HG02943 (cell line): ENCODE data around the gene POLQ.
"Not testable (repeated sequence)": the region's sequence is repeated elsewhere in the genome, so short reads cannot be mapped to it uniquely, and the experiment has no call there.

Experiments
- ATAC-seq: cut with Tn5 transposase; IDR thresholded peaks from one replicate; pipeline ENCODE4 v1.9.1; 2021; ENCODE audit warnings: mild to moderate bottlenecking, low read depth, moderate library complexity; ENCODE audit not compliant: unreplicated experiment

Gene POLQ

DNA sequence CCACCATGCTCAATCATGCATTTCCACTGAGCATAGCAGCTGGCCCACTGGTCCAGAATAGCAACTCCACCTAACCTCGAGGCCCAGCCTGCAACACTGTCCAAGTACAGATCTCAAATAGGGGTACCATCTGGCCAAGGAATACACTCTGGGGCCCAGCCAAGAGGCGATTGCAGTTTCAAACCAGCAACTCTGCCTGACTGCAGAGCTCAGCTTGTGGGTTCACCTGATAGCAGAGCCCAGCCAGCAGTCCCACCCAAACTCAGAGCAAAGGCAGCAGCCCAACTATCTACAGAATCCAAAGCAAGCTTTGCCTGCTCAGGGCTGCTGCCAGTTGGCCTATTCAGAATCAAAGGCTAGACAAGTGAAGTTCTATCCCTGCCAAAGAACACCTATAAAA, 30.5 kb downstream of the POLQ start:
- ATAC-seq = no peak

DNA sequence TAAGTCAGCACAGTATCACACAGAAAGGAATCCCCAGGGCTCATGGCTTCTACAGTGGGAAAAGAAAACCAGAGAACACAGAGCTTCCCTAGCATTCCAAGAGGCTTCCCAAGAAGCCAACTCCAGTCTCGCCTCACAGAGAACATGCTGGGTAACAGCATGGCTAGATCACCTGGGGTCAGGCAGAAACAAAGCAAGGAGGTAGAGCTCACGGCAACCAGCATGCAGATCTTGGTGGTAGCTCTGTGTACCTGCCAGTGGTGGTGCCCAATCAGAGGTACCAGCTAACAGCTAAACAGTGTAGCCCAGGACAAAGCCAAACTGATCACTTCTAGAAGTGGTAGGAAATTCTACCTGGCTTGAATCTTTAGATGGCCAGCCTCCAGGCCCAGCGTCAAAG, 31.3 kb downstream of the POLQ start:
- ATAC-seq = no peak

DNA sequence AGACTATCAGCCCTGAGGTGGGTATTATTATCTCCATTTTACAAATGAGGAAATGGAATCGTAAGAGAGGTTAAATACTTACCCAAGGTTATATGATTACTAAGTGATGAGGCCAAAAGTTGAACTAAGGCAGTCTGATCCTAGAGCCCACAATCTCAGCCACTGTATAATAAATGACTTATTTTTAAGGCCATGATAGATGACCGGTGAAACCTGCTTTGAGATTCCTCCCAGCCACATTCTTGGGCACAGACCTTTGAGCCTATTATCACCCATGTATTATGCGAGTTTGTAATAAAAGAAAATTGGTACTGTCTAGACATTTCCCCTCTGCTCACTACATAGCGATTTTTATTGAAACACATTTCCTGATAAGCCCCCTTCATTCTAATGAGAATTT, 37.4 kb downstream of the POLQ start:
- no peak for ATAC-seq

DNA sequence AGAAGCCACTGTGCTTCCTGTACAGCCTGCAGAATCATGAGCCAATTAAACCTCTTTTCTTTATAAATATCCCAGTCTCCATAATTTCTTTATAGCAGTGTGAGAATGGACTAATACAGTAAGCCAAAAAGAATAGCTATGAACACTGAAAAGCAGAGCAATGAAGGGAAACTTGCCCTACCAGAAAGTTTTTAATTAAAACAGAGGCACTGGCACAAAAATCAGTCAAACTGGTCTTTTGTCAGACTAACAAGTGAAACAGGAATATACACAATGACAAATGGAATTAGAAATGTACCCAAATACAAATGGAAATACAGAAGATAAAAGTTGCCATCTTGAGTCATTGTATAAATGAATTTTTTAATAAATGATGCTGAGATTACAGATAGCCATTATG, 40.5 kb downstream of the POLQ start:
- ATAC-seq = no peak

DNA sequence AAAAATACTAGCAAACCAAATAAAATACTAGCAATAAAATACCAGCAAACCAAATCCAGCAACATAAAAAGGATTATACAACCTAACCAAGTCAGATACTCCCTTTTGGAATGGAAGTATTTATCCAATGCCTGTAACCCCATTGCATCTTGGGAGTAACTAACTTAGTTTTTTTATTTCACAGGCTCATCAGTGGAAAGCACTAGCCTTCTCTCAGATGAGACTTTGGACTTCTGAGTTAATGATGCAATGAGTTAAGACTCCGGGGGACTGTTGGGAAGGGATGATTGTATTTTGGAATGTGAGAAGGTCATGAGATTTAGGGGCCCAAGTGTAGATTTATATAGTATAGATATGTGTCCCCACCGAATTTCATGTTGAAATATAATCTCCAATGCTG, 41.2 kb downstream of the POLQ start:
- no peak for ATAC-seq

DNA sequence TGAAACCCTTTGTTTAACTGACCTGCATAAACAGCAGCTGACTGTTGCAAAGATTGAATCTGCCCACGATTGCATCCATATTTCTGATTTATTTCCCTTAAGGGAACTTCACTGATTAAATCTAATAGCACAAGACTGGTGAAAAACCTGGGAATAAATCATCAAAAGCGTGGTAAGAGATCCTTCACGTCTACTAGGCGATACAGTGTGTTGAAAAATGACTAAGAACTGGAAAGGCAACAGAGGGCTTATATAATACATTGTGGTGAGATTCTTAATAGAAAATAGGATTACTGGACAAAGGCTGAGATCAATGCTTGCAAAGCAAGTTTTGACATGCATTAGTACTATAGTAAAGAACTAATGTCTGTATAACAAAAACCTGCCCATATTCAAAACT, 49.0 kb downstream of the POLQ start:
- no peak for ATAC-seq

DNA sequence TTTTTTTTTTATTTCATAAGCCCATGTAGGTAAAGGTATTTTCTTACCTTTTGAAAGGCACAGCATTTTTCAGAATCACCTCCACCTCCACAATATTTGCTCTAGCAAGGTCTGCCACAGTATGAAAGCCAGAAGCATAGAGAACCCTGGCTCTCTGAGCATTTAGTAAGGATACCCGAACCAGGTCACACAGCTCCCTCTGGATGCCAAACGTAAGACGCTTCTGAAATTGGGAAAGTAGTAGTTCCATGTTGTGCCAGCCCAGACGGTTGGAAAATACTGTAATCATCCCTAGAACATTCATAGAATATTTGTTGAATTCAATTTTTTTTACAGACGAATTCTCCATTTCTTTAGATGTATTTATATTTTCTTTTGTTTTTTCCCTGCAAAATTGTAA, 52.4 kb downstream of the POLQ start:
- no peak for ATAC-seq

DNA sequence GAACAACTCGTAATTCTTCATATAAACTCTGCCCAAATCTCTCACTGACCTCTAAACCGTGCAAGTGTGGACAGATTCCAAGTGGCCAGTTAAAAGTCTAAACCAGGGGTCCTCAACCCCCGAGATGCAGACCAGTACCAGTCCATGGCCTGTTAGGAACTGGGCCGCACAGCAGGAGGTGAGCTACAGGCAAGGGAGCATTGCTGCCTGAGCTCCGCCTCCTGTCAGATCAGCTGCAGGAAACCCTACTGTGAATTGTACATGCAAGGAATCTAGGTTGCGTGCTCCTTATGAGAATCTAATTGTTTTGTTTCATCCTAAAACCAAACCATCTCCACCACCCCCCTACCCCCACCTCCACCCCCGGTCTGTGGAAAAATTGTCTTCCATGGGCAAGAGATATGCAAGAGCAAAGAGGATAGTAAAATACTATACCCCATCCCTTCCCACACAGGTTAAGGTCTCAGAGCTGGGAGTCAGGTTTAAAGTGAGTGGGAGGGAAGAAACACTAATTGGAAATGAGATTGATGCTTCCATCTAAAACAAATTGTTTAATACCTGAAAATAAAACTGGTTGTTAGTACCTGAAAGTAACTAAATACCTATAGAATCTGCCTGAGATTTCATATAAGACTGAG, 54.0 kb downstream of the POLQ start:
- ATAC-seq = no peak

DNA sequence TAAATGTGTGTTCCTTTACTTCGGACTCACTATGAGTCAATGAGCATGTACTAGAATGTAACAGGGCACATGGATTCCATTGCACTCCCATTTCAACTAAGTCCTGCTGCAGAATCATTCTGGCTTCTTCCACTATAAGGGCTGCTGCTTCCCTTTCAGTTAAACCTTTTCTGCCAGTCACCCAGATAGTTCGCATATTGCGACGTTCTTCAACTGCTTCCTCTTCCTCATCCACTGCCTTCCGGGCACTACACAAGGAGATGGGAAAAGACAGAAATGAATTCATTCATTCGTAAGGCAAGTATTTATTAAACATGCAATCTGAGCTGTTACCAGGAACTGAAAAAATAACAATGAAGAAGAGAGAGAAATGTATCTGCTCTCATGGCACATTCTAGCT, 55.6 kb downstream of the POLQ start:
- no peak for ATAC-seq

DNA sequence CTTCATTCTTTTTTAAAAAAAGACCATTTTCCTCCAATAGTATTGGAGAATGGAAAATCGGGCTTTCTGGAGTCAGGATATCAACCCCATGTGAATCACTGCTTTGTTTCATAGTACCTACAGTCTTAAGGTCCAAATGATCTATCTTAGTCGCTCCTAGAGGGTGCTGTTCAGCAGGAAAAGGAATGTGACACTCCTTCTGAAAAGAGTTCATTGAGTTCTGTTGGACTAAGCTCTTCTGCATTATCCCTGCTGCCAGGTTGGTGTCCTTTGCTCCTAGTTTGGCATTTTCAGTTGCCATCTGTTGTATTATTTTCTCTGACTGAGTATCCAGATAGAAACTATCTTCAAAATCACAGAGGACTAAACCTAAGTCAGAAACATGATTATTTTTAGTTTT, 57.2 kb downstream of the POLQ start:
- ATAC-seq = no peak

DNA sequence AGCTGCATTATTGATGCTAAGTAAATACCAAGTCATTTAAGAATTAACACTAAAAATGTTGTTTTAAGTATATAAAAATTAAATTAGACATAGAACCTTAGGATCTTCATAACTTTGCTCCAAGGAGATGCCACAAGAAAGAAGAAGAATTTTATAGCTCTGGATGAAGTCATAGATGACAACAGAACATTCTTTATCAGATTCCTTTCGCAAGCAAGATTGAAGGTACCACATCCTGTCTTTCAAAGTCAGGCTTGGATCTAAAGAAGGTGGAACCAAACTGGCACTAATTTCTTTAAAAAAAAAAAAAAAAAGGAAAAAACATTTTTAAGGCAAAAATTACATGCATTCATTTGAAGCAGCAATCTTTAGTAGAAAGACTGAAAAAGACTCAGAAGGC, 62.5 kb downstream of the POLQ start:
- ATAC-seq = no peak

DNA sequence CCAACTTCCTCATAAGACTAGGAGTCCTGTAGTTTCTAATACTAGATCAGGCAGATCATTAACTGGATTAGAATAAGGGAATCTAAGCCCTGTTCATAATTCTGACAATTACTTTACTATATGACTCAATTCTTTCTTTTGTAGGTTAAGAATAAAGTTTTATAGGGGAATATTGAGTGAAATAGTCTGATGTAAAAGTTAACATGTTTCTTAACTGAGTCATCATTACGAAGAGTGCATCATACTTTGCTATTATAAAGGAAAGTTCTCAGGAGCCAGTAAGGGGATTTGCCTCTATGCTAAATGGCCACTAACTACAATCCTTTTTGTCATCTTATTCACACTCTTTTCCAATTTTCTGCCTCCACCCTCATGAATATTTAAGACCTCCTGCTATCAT, 63.1 kb downstream of the POLQ start:
- ATAC-seq = no peak

DNA sequence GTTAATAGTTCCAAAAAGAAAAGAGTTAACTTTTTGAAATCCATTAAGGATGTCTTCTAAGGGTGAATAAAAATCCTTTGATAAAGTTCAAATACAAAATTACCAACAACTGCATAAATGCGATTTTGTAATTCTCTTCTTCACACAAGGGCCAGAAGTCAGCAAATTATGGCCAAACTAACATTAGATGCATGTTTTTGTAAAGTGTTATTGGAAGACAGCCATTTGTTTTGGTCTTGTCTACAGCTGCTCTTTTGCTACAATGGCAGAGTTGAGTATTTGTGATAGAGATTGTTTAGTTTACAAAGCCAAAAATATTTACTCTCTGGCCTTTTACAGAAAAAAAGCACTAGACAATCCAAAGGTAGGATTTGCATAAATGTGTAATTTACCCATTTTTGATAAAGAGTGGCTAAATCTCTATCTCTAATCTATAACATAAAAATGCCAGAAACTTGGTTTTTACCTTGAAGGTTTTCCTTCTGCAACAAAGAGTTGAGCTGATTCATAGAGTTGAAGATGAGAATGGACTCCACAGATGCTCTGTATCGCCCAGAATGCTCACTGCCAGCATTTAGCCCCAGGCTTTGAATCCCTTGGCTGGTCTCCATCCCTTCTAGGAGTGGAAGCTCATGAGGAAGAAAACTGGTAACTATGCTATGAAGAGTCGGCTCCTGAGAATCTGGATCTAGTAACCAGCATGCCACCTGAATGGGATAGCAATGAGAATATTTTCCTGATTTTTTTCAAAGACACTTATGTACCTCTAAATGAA, 64.5 kb downstream of the POLQ start:
- no peak for ATAC-seq

DNA sequence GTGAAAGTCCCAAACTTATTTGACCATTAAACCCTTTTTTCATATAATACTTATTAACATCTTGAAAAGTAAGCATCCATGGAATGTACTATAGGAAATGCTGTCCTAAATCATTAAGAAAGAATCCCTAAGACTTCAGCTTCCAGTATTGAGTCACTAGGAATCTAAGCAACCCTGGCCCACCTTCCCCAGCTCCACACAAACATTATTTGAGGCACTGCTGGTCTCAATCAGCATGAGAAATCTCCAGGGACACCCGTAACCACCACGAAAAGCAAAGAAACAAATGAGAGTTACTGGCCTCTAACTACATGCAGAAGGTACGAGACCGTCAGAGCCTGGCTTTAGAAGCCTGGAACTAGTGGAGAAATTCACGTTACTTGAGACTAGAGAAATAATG, 68.2 kb downstream of the POLQ start:
- no peak for ATAC-seq

DNA sequence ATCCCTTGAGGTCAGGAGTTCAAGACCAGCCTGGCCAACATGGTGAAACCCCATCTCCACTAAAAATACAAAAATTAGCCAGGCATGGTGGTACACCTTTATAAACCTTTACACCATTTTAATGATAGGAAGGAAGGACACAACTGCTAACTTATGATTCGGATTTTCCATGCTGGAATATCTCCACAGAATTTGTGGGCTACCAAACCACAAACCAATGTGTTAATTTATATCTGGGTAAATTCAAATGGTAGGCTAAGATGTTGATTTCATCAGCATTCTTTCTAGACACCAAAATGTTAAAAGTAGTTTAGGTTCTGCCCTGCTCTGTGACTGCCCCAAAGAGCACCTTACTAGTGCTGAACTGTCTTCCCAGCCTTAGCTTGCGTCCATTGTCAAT, 72.8 kb downstream of the POLQ start:
- ATAC-seq = no peak

DNA sequence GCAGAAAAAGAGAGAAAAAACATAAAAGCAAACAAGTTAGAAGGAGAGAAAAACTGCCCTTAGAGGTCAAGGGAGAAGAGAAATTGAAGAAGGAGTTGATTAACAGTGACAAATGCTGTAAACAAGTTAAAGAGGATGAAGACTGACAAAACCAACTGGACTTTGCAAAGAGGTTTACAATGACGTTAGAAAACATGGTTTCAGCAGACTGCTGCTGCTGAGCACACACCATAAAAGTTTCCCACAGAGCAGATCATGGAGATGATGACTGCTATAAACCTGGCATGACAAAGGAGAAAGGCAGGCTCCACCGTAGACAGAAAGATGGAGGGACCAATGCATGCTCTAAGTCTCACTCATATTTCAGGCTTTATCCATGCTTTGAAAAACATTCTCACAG, 78.7 kb downstream of the POLQ start:
- ATAC-seq = no peak

DNA sequence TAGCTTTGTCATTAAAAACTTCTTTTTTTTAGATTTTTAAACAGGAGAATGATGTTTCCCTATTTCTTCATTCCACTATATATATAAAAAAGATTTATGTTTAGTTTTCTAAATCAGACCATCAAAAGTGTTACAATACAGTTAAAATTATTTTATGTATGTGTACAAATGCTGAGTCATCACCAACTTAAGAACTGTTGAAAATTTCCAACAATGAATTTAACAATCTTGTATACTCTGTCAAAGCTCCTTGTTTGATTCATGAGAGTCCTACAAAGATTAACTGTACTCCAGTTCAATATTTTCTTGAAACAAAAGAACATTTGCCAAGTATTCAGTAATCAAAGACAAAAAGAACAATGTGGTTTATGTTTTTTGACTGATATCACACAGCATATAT, 82.0 kb downstream of the POLQ start:
- no peak for ATAC-seq

DNA sequence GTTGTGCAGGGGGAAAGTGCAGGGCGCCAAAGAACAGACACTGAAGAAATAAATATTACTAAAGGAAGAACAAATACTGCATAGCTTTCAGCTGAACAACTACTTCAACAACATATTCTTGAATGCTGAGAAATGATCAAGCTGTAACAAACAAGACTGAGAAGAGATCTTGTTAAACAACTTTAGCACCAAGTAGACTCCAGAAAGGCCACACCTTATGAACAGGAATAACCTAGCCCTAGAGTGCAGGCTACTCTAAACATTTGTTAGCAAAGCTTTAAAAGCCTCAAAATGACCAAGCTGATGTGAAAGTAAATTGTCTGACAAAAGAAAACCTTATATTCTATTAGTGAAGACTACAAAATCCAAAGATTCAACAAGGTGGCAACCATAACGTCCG, 83.2 kb downstream of the POLQ start:
- ATAC-seq = no peak

DNA sequence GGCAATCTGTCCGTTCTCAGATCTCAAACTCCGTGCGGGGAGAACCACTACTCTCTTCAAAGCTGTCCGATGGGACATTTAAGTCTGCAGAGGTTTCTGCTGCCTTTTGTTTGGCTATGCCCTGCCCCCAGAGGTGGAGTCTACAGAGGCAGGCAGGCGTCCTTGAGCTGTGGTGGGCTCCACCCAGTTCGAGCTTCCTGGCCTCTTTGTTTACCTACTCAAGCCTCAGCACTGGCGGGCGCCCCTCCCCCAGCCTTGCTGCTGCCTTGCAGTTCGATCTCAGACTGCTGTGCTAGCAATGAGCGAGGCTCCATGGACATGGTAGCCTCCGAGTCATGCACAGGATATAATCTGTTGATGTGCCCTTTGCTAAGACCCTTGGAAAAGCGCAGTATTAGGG, 94.0 kb downstream of the POLQ start:
- not testable (repeated sequence) for ATAC-seq

DNA sequence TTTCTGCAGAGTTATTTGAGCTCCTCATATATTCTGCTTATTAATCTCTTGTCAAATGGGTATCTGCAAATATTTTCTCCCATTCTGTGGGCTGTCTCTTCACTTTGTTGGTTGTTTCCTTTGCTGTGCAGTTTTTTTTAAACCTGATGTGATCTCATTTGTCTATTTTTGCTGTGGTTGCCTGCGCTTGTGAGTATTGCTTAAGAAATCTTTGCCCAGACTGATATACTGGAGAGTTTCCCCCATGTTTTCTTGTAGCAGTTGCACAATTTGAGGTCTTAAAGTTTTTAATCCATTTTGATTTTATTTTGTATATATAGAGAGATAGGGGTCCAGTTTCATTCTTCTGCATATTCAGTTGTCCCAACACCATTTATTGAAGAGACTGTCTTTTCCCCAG, 102.3 kb downstream of the POLQ start:
- no peak for ATAC-seq

DNA sequence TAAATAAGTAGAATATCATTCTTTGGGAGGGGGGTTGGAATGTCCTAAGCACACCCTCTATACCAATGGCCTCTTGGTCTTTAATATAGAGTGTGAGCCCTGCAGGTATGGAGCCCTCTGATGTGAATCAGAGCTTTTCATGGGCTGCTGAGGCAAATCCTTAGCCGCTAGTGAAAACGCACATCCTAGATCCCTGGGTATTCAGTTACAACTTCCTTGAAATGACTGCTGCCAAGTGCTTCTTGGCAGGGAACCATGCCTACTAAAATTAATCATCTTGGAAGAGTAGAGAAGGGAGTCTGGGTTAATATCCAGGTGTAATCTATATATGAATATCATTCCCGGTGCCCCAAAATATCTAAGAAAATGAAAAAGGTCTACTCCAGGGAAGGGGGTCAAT, 109.1 kb downstream of the POLQ start:
- ATAC-seq = no peak

DNA sequence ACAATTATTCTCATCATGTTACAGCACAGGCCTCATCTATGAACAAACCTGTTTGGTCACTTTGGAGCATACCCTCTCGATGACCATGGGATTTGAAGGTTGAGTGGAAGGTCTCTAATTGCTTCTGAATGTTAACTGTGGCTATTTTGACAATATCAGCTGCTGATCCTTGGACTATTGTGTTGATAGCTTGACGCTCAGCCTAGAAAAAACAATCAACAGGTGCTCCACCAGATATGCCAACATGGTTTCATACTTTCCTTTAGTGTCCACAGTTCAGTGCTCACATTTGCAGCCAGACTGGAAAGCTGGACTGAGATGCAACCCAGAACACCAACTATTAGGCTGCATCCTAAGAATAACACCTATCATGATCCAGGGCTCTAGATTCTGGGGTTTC, 109.7 kb downstream of the POLQ start:
- no peak for ATAC-seq
